HG02610 (cell line): ENCODE results near the gene CYP11A1.

Experiments used
- ATAC-seq: cut with Tn5 transposase; IDR thresholded peaks from one replicate; pipeline ENCODE4 v1.9.1; 2021; ENCODE audit warnings: mild to moderate bottlenecking, moderate library complexity; ENCODE audit not compliant: unreplicated experiment

The CYP11A1 gene

DNA sequence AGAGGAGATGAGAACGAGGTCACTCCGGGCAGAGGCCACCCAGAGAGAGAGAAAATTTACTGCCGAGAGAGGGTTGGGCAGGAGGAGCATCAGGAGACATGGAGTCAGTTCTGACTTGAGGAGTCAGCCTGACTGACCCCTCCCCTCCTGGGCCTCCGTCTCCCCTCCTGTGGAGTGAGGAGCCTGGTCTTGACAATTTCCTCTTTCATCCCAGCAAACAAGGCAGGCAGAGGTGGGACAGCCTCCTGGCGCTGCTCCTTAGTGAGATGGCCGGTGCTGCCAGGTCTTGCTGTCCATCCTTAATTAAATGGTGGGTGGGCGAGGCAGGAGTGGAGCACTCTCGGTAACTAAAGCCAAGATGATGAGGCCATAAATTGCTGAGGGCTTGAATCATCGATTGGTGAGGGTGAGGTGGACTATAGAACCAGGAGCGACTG lies 60.6 kb downstream of the CYP11A1 start:
- no peak for ATAC-seq

DNA sequence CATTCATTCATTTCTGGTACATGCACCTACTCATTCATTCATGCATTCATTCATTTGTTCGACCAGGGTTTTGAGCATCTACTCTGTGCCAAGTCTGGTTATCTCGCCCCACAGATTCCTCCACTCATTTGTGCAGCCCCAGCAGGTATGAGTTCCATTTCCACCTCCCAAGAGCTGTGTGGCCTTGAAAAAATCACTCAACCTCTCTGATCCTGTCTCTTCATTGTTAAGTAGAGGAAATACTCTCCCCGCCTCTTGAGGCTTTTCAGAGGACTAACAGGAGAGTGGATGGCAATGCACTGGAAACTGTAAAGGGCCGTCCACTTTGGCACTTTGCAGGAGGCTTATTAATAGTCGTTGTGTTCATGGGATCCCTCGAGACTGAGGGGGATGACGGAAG lies 61.8 kb downstream of the CYP11A1 start:
- no peak for ATAC-seq

DNA sequence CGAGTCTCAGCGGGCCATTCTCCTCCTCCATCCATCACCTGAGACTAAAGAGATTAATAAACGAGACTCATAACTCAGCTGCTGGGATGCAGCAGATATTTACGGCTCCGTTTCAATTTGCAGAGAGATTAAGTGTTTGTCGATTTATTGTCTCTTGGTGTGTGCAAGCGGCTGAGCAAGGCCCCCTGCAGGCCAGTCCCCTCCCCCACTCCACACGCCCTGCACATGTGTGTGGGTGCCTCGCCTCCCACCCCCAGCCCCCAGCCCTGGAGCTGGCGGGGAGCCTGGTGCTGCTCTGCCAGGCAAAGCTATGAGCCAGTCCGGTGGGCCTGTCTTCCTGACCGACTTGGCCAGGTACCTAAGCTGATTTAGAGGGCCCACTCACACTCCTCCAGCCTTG lies 63.0 kb downstream of the CYP11A1 start:
- no peak for ATAC-seq

DNA sequence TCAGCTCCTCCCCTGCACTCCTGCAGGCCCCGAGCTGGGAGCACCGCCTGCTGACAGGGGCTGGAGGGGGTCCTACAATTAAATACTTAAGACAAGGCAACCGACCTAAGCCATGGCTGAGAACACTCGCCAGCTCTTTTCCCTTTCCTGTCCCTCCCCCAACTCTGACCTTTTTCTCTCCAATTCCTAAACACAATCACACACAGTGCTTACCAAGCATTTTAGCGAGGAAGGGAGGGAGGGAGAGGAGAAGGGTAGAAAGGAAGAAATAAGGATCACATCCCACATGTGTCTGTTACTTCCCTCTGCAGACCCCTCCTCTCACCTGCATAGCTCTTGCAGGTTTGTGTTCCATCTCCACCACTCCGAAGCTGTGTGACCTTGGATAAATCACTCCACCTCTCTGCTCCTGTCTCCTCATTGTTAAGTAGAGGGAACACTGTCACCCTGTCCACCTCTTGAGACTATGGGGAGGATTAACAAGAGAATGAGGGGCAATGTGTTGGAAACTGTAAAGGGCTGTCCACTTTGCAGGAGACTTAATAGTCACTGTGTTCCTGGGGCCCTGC lies 63.6 kb downstream of the CYP11A1 start:
- ATAC-seq, result no peak

DNA sequence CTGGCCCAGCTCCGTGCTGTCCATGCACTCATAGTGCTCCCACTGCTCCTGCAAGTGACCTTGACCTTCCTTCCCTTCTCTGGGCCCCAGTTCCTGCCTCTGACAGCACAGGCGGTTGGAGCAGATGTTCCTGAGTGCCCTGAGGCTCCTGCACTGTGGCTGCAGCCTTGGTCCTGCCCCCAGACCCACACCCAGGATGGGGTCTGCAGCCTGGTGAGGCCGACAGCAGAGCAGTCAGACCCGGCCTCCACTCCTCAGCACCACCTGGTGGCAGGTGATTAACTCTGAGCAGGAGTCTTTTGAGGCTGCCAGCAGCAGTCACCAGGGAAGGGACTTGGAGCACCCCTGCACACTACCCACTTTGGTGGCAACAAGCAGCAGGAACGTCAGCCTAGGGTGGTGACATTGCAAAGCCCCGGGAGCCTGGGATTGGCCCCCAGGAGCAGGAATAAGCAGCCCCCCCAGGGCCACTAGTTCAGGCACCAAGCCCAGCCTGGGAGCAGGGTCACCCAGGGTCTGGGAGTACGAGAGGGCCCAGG lies 64.6 kb downstream of the CYP11A1 start:
- ATAC-seq, result no peak

DNA sequence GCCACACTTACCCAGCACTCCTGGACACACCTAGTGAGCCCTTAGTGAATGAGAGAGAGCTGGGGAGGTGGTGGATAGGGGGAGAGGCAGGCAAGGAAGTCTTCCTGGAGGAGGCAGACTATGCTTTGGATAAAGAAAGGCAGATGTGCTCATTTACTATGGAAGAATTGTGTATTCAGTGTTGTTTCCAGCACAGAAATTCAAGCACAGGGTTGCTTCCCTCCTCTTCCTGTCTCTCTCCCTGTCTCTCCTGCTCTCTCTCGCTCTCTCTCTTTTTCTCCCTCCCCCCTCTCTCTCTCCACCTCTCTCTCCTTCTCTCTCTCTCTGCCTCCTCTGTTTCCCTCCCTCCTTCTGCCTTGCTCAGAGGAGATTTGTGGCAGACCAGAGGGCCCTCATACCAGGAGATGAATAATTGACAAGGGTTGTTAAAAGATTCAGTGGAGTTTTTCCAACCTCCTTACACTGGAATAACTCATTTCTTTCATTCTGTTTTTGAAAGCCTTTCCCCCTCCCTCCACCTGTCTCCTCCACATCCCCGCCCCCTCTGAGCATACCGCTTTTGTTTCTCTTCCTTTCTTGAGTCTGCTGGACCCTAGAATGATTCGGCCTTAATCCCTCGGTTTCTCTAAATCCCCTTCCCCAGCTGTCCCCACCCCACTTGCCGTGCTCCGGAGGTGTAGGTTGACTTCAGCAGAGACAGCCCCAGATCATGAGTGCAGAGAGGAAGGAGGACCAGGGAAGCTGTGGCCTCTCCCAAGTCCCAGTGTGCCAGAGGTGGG lies 65.7 kb downstream of the CYP11A1 start:
- no peak for ATAC-seq

DNA sequence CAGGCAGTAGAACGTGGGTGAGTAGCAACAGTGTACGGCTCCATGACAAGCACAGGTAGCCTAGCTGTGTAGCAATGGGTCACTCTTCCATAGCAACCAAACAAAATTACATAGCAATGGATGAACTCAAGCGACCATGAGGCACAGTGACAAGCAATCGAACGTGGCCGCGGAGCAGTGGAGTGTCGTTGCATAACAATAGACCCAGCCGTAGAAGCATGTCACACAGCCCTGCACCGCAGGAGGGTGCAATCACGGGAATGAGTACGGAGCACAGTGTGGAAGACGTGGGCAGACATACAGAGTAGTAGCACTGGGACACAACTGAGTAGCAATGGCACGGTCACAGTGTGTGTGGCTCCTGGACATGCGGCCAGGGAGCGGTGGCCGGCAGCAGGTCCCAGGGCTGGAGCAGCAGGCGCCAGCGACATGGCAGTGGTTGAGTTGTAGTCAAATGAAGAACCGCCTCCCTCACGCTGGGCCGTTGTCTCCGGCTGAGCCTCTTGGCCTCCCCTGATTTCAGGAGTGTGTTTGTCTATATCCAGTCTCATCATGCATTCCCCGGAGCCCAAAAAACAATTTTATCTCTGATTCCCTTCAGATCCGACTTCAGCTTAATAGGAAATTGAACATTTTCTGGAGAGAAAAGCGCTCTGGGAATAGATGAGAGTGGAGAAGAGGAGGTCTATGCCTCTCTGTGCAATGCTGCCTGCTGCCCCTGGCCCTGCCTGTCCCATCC lies 67.2 kb downstream of the CYP11A1 start:
- ATAC-seq, result no peak

DNA sequence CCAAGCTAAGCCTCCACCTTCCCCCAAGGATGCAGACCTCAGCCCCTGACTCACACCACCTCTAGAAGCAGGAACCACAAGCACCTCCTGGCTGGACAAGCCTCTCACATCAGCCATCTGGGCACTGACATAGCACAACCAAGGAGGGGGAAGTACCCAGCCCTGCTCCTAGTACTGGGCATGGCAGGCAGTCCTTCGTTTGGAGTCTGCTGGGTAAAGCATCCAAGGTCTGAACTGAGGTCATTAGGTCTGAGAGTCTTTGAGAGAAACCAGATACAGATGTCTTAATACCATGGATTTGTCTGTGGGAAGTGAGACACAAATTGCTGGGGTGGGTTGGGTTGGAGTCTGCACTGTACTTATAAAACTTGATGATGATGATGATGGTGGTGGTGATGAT lies 69.6 kb downstream of the CYP11A1 start:
- ATAC-seq, result no peak

DNA sequence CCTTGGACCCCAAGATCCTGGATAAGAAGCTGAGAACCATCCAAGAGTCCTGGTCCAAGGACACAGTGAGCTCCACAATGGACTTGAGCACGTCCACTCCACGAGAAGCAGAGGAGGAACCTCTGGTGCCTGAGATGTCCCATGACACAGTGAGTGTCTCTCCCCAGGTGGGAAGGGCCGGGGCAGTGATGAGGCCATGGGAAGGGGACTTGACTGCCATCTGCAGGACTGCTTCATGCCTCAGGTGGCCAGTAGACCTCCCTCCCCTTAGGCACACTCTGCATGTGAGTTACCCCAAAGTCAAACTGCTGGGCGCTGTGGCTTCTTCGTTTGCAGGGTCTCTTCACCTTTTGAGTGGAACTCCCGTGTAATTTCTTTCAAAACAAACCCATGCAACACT lies 71.6 kb downstream of the CYP11A1 start:
- no peak for ATAC-seq

DNA sequence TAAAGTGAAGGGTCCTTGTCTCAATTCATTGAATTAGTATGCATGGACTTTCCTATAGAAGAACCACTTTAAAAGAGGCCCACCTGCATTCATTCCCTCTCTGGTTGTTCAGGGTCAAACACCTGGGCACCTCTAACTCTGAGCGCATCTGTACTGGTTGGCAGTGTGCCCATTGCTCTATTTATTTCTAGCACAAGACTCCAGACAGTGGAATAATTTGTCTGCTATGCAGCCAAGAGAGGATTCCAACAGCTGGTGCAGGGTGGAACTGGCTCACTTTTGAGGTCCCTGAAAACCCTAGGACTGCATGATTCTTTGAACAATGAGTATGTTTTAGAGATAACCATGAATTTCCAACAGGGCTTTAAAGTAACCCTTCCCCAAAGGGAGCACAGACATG lies 73.4 kb downstream of the CYP11A1 start:
- ATAC-seq, result no peak

DNA sequence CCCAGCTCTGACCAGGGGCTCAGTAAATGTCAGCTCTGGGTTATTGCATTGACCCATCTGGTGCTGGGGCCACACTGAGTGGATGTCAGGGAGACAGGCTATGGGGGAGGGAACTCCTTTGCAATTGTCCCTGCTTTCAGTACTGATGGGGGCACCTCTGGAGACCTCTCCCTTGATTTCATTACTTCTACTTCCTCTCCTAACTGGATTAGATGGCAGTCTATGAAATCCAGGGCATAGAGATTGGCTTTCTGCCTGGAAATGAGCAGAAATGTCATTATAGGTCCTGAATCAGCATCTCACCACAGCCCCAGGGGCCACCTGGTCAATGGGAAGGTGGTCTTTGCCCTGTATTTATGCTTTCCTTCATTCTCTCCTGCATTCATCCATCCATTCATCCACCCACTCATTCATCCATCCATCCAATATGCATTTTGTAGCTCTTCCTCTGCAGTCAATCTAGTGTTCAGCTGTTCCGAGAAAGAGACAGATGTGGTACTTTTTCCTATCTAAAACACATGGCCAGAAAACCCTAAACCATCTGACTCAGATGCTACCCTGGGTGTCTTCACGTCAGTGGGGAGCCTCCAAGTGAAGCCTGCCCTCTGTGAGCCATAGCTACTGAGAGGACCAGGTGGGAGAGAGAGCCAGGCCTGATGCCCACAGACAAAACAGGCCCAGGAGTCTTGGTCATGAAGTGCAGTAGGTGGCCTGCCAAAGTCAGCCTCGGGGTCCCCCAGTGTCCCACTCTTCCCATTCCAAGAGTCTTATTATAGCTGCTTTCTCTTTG lies 74.2 kb downstream of the CYP11A1 start:
- no peak for ATAC-seq

DNA sequence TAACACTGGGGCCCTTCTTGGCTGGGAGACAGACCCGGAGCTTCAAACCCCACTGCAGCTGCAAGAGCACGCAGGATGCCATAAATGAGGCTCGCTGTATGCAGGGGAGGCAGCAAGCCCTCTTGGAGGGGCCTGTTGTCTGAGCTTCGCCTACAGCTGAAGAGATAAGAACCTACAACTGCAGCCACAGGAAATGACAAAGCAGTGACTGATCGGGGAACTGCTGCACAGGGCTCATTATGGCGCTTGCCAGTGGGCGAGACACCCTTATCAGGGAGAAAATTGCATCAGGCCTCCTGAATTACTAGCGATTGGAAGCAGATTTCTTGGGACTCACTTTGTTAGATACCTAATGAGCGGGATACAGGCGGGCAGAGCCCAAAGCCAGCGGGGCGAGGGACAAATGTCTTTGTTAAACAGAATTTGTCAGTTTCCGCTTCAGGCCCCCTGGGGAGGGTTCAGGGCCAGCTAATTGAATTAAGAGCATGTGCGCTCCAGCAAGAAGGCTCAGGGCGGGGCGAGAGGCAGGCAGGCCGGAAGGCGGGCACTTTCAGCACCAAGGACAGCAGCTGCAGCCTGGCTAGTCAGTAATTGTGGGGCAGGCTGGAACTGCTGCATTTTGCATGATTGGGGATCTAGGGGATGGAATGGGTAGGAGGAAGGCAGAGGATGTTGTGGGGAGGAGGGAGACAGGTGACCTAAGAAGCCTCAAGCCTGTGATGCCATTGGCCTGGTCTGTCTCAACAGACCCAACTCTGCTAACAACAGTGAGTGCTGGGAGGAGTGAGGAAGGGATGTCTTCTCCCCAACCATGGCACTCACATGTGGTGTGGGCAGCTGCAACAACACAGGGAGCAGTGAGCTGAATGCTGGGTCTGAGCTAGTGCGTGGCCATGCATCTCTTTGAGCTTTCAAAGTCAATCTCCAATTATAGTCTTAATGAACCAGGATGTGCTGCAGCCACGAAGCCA lies 76.1 kb downstream of the CYP11A1 start:
- ATAC-seq, result no peak

DNA sequence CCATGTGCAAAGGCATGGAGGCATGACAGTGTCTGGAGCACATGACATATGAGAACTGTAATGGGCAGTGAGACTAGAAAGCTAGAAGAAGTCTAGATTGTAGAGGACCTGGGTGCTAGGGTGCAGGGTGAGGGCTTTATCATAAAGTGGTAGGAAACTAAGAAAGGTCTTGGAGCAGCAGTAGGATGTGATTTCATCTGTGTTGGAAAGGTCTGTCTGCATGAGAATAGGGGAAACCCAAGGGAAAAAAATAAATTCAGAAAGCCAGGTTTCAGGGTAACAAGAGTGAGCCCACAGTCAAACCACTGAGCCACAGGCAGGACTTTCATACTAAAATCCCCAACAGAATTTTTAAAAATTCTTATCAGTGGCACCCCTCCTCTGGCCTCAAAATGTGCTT lies 76.8 kb downstream of the CYP11A1 start:
- ATAC-seq, result no peak

DNA sequence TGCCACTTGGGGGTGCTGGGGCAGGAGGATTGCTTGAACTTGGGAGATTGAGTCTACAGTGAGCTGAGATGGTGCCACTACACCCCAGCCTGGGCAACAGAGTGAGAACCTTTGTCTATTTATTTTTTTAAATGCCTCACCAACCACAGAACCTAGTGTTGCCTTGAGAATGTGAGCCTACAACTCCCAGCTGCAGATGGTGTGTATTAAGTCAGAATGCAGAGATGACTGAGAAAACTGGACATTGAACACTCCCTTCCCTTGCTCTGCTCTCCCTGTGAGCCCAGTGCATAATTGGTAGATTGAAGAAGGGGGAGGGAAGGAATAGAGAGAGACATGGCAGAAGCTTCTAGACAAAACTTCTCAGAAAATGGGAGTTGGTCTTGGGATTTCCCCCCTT lies 77.8 kb downstream of the CYP11A1 start:
- ATAC-seq, result no peak
